HG02588 (cell line): ENCODE measurements around the gene RAB11FIP4.

Experiments used
- ATAC-seq: cut with Tn5 transposase; IDR thresholded peaks from one replicate; pipeline ENCODE4 v1.9.1; 2021; ENCODE audit warnings: mild to moderate bottlenecking, moderate library complexity; ENCODE audit not compliant: unreplicated experiment

Gene RAB11FIP4

DNA sequence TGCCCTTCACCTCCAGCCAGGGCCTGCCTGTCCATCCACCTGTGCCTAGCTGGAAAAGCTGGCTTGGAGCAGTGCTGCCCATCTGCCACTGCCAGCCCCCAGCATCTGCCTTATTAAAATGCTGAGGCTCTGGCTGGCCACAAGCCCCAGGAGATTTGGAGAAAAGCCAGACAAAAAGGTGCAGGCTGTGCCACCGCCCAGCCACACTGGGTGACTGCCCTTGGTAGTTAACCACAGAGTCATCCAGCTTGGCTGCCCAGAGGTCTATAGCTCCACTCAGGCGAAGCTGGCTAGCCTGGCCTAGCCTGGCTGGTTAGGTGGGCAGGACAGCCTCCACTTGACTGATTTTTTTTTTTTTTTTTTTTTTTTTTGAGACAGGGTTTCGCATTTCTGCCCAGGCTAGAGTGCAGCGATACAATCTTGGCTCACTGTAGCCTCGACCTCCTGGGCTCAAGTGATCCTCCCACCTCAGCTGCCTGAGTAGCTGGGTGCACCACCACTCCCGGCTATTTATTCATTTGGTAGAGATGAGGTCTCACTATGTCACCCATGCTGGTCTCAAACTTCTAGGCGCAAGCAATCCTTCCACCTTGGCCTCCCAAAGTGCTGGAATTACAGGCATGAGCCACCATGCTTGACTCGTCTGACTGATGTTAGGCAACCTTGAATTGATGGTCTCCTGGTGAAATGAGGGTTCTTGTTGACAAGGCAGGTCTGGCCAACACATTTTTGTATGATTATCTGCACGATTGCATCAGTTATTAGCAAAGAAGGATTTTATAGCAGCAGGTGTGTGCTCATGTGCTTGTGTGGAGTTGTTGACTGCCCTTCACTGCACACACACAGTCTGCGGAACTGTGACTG lies 103.8 kb downstream of the RAB11FIP4 start:
- no peak for ATAC-seq

DNA sequence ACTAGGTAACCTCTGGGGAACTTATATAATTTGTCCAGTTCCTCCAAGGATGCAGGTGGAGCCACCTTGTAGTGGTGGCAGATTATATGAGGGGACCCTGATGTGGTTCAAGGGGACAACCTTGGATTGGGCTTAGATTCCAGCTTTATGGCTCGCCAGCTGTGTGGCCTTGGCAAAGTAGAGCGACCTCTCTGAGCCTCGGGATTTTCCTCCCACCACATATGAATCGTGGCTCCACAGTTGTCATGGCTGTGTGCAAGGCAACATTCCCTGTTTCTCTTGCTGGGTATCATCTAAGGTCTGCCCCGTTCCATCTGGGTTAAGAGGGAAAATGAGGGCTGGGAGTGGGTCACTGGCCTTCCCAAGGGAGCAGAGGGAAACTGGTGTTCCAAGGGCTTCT lies 104.6 kb downstream of the RAB11FIP4 start:
- no peak for ATAC-seq

DNA sequence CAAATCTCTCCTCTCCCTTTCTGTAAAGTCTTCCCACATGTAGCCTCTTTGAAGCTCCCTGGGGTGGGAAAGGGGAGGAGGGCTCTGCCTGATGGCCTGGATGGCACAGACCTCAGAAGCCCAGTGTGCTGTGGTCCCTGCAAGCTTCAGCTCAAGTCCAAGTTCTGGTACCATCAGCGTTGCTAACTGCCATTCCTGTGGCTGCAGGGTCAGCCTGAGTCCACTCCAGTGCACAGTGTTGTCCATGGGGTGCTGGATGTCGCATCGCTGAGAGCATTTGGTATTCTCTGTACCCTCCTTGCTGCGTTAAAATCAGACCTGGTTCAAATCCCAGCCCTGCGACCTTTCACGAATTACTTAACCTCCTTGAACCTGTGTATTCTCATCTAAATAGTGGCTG lies 105.1 kb downstream of the RAB11FIP4 start:
- ATAC-seq, result no peak

DNA sequence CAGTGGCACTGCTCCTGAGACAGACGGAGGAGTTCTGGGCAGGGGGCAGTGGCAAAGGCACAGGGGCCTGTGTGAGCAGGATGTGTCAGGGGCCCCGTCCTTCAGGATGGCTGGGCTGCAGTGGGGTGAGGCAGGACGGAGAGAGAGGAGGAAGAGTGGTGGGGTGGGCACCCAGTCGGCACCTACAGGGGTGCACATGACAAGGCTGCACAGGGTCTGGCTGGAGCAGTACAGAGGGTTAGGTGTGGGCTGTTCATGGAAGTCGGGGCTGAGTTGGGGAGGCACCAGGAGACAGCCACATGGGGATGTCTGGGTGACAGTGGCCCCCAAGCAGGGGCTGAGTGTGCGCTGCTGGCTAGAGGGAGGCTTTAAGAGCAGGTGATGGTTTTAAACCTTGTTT lies 106.0 kb downstream of the RAB11FIP4 start:
- ATAC-seq, result no peak

DNA sequence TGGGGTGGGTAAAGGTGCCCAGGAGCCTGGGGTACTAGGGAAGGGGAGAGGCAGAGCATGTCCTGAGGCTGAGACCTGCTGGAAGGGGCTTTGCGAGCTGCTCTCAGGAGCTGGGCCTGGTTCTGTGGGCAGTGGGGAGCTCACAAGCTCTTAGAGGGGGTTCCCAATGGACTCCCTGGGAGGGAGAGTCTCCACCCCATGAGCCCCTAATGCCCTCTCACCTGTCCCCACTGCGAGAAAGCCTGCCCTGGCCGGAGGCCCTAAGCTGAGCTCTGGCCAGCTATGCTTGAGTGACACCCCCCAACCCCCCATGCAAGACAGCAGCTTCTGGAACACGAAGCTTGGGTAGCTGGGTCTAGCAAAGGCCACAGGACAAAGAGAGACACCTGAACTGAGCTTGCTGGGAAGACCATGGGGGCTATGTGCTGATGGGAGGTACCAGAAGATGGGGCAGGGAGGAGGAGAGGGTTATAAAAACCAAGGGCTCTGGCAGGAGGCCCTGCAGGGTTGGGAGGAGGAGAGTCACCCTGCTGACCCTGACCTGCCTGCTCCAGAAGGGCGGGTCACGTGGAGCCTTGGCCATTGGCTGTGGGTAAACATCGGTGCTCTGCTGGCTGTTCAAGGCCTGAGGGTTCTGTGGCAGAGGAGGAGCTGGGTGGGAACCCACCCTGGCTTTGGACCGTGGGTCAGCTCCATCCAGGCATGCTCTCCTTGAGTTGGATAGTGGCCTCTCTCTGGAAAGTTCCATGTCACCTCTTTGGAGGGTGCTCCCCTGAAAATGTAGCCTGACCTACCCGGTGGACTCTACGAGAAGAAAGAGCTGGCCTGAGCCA lies 106.7 kb downstream of the RAB11FIP4 start:
- ATAC-seq, result no peak

DNA sequence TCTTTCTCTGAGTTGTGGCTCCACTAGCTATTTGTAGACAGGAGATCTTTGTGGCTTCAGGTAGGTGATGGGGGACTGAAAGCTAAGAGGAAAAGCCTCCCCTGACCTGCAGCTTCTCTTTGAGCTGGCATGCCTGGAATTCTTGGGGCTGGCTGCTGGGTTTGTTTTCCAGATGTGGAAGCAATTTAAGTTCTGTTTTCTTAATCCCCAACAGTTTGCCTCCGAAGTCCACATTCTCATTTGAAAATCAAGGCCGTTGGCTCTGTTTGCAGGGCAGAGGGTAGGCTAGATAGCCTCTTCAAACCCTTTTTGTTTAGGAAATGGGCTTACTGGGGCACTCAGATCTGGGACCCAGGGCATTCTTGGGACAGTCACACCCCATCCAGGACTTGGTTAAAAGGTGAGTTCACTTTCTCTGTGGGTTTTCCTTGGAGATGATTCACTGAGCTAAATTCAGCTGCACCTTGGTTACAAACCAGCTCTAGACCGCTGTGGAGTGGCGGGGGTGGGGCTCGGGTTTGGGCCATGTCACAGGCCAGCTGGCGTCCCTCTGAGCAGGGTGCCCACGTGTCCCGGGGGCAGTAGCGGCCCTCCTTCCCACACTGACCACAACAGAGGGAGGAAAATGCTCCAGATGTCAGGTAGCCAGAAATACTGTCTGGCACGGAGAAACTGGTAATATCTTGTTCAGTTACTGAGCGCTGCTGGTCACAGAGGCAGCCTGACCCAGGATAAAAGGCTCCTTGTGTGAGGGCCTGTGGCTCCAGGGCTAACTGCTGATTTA lies 108.5 kb downstream of the RAB11FIP4 start:
- ATAC-seq, result no peak

DNA sequence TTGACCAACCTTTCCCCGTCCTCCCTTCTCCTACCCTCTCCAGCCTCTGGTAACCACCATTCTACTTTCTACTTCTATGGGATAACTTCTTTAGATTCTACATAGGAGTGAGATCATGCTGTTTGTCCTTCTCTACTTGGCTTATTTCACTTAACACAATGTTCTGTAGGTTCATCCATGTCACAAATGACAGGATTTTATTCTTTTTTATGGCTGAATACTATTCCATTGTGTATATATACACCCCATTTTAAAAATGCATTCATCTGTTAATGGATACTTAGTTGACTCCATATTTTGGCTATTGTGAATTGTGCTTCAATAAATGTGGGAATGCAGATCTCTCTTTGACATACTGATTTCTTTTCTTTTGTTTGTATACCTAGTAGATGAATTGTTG lies 115.0 kb downstream of the RAB11FIP4 start:
- ATAC-seq, result no peak

DNA sequence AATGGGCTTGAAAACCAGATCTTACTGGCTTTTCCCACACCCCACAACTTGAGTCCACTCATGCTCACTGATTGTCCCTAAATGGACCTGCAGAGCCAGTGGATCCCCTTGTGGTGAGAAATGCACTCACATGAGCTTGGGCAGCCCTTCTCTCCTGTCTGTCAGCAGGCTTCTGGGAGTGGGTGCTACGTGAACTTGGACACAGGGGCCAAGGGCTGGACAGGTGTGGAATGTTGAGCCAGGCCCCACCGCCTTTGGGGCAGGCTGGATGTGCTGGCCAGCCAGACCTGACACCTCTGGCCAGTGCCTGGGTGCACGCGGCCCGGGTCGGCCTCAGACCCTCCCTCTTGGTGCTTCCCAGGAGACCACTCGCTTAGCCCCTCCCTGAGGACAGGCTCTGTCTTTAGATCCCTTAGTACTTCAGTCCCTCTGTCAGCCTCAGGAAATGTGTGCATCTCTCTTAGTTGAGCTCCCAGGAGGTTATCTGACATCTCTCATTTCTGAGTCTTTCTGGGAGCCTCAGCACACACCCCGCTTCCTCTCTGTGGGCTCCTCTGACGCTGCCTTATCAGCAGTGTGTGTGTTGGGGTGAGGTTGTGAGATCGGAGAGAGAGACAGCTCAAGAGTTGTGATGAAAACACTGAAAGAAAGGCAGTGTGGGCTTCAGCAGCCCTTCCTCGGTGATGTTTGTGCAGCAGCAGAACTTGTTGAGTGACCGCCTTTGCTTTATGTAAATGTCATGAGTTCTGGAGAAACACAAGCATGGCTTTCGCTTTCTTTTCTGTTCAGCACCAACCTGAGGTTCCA lies 117.0 kb downstream of the RAB11FIP4 start:
- ATAC-seq, result peak; percentile 64

DNA sequence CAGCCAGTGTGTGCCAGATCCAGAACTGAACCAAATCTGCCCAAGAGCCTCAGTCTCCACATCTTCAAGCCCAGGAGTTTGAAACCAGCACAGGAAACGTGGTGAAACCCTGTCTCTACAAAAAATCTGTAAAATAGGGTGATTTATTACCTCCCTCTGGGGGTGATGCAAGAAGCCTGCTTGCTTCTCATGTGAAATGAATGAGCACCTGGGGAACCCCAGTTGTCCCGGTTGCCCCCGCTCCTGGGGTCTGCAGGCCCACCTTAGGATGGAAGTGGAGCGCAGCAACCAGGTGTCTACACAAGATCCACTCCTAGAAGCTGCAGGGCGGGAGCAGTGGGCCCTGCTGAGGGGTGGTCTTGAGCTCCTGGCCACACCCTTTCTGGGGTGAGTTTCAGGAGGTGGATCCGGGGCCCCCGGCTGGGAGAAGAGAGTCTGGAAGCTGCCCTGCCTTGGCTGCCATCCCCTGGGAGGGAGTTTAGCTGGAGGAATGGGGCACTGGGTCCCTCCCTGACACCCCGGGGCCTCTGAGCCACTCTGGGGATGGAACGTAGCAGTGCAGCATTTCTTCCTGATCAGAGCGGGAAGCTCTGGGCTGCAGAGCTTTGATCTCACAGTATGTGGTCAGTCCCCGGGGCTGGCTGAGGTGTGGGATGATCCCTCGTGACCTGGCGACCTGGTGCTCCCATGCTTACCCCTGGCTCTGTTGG lies 117.8 kb downstream of the RAB11FIP4 start:
- no peak for ATAC-seq

DNA sequence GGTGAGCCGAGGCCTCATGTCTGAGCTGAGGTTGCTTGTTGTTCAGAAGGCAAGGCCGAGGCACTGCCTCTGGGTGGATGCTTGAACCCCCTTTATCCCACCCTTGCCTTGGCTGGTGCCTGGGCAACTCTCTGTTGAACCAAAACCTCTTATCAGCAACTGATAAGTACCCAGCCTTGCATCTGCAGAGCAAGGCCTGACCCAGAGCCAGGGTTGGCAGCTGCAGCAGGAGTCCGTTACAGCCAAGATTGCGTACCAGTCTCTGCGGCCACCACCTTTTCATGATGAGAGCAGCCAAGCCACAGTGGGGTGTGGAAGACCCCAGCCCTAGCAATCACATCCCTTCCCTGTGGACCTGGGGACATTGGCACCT lies 118.3 kb downstream of the RAB11FIP4 start:
- ATAC-seq, result no peak

DNA sequence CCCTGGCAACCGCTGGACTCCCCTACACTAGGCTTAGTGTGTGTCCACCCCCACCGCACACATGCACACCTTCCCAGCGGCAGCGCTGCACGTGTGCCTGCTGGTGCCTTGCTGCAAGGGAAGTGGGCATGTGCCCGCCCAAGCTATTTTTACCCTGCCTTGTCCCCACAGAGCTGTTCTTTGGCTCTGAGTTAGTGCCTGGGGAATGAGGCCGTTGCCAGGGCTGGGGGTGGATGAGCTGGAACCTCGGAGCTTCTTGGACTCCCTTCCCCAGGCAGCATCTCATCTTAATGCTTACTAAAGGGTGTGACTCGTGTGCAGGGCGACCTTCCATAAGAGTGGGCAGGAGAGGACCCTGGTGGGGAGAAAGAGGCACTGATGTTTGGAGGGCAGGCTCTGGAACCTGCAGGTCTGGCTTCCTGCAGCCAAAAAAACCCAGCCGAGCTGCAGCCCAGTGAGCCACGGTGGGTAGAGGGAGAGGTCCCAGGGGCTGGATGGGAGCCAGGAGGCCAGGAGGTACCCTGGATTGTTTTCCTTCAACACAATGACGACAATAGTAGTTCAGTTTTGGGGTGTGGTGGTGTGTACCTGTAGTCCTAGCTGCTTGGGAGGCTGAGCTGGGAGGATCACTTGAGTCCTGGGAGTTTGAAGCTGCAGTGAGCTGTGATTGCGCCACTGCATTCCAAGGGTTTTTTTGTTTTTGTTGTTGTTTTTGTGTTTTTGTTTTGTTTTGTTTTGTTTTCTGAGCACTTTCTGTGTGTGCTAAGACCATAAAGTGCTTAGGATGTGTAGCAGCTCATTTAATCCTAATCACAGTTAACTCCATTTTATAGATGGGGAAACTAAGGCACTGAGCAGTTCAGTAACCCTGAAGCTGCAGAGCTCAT lies 119.1 kb downstream of the RAB11FIP4 start:
- no peak for ATAC-seq

DNA sequence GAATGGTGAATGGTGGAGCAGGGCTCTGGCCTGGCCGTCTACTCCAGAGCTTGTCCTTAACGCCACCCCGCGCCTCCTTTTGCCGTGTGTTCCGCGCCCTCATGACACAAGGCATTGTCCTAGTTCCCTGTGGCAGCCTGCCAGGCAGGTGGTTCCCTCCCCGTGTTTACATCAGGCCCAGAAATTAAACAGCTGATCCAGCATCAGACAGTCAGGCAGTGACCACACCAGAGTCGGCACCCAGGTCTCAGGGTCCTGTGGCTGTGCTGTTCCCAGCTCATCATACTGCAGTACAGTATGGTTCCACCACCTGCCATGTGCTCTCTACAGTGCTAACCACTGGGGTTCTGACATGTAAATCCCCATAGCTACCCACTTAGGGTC lies 119.7 kb downstream of the RAB11FIP4 start:
- ATAC-seq, result no peak

DNA sequence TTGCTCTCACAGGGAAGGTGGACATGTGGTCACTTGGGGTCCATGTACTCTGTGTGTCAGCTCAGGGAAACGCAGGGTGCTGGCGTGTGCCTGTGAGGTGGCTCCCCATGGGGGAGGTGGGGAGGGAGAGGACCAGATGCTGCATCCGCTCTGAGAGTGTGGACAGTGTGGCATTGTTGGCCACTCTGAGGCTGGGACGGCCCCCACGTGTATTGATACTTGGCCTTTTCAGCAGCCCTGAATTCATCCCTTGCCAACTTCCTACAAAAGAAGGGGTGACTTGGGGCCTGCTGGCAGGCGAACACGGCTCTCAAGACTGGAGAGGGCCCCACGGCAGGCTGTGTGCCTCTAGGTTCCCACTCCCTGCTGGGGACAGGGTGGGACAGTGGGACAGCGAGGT lies 120.1 kb downstream of the RAB11FIP4 start:
- ATAC-seq, result no peak

DNA sequence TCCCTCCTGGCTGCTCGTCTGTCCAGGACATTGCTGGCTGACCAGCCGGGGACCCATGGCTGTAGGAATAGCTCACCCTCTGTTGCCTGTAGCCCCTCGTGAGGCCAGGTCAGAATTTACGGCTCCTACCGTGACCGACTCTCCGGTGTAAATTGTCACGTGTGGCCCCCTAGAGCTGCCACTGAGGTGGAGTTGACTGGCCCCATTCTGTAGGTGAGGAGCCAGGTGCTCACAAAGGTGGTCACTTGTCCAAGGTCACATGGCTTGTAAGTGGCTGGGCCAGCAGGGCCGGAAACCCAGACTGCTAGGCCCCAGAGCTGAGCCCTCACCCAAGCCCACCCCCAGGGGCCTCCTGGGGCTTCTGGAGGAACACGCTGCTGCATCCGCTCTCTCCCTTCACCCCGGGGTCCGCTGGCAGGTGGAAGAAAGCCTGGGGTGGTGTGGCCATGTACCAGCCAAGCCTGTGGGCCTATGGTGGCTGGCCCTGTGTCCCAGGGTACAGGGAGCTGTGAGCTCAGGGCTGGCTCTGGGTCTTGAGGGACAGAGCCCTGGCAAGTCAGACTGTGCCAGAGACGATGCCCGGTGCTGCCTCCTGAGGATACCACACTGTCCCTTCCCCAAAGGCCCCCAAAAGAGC lies 120.7 kb downstream of the RAB11FIP4 start:
- ATAC-seq, result no peak

DNA sequence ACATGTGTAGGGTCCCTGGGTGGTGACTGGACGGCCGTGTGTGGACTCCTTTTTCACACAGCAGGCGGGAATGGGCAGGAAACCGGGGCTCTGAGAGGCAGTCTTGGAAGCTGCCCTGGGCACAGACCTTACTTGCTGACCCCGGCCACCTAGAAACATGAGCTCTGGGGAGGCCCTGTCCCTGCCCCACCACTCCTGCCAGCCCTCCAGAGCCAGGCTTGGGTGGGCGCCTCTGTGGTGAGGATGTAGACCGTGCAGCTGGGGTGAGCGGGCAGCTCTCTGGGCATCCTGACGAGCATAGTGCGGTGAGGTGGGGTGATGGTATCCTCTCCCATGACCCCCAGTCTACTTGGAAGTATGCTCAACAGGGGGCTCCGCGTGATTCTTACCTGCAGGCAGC lies 121.3 kb downstream of the RAB11FIP4 start:
- no peak for ATAC-seq

DNA sequence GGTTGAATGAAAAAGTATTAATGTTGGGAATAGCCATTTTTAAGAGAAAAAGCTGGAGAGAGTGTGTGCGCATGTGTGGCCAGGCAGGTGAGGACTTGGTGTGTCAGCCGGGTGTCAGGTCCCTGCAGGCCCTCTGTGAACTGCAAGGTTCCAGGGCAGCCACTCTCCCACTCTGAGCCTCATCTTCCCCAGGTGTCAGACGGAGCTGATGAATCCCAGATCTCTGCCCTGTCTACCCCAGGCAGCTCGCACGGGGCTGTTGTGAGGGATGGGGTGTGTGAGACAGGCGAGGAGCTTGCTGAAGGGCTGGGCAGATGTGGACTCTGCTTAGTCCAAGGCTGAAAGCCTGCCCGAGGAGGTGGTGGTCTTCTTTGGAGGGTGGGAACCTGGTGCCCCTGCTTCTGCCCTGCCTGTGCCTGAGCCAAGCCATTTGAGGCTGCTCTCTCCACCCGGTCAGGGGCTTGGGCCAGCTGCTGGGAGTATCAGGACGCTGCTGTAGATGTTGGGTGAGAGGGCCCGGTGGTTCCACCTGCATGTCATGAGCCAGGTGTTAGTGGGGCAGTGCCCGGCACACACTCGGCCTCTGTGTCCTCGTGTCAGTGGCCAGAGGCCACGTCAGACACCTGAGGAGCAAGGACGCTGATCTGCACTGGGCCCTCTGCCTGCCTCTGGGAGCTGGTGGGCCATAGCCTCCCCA lies 122.4 kb downstream of the RAB11FIP4 start:
- ATAC-seq, result no peak

DNA sequence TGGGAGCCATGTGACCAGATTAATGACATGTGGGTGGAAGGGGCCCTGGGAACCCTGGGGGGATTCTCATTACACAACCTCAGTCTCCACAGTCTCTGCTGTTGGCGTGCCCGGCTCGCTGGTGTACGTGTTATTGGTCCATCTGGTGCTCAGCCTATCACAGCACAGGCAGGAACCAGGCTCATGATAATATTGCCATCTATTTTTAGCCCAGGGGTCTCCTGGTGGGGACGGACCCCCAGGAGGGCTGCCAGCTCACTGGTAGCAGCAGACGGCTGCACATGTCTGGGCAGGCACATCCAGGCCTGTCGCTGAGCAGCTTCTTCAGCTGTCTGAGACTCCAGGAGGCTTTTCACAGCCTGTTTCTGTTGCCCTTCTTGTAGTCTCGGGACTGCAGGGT lies 123.8 kb downstream of the RAB11FIP4 start:
- no peak for ATAC-seq

DNA sequence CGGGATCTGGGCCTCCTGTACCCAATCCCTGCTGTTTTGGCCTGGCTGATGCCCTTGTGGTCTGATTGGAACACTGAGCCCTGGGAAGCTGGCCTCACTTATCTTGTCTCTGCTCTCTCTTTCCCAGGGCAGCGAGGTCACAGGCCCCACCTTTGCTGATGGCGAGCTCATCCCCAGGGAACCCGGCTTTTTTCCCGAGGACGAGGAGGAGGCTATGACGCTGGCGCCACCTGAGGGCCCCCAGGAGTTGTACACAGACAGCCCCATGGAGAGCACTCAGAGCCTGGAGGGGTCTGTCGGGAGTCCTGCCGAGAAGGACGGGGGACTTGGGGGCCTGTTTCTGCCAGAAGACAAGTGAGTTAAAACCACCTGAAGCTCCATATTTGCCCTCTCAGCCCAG lies 126.0 kb downstream of the RAB11FIP4 start:
- no peak for ATAC-seq
